Measurements from ENCODE around the gene MSANTD2.

MSANTD2 gene

GRCh38 chr11:124751741-124752470 lies 48.3 kb downstream of the MSANTD2 start, which contains the start of gene VSIG2:
VSIG2 (minus strand) TSS chr11:124752255; CDS start chr11:124752137, 118 bp downstream.
- no peak for DNase-seq

- DNase-seq, result no peak
Measured at GRCh38 chr11:124751391-124751740, 48.8 kb downstream of the MSANTD2 start.

DNA sequence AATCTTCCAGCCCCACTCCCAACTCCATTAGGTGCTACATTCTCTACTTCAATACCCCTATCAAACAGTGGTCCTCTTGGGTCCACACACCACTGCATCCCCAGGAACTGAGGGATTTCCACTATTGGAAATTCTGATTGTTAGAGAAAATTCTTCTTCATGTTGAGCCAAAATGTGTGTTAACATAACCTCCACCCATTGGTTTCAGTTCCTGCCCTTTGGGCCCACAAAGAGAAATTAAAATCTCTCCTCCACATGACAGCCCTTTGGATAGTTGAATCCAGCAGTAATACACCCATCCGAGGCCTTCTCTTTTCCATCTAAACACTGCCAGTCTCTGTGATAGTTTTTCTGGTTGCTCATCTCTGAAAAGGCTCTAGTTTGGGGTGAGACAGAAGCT lies 50.3 kb downstream of the MSANTD2 start:
- no peak for DNase-seq

- no peak for DNase-seq
Measured at GRCh38 chr11:124748481-124749343, 51.5 kb downstream of the MSANTD2 start.

DNA sequence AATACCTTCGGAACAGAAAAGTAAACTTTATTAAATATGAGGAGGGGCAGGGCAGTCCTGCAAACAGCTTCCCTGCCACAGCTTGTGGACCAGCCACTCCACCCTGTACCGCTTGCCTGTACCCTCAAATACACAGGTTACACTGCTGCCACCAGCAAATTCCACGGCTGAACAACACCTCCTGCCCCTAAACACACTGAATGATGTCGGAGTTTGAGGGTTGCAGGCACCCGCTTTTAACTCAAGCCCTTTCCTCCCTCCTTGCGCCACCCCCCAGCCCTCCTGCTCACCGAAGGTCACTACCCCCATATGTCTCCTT lies 52.1 kb downstream of the MSANTD2 start:
- no peak for DNase-seq

DNA sequence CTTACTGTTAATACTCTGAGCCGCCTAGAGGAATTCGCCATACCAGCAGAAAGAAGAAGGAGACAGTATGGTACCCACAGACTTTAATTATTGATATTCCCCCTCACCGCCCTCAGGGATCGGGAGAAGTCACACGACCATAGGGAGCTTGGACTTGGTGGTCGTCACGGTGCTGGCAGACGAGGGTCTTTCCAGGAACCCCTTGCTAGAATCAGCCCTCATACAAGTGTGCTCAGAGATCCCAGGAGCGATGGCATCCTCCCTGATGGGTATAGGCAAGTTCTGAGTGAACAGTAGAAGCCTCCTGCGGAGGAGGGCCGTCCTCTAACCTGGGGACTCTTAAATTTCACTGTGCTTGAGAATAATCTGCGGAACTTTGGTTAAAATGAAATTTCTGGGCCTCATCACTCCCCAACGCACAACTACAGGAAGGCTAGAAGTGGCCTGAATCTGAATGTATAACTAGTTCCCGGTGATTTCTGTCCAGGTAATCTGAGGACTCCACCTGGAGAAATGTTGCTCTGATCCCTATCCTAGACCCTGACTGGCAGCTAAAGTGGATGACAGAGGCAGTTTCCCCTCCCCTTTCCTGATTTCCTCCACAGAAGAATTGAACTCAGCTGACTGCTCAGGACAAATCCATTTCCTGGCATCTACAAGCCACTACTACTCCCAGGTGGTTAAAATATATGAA lies 52.7 kb downstream of the MSANTD2 start:
- no peak for DNase-seq

DNA sequence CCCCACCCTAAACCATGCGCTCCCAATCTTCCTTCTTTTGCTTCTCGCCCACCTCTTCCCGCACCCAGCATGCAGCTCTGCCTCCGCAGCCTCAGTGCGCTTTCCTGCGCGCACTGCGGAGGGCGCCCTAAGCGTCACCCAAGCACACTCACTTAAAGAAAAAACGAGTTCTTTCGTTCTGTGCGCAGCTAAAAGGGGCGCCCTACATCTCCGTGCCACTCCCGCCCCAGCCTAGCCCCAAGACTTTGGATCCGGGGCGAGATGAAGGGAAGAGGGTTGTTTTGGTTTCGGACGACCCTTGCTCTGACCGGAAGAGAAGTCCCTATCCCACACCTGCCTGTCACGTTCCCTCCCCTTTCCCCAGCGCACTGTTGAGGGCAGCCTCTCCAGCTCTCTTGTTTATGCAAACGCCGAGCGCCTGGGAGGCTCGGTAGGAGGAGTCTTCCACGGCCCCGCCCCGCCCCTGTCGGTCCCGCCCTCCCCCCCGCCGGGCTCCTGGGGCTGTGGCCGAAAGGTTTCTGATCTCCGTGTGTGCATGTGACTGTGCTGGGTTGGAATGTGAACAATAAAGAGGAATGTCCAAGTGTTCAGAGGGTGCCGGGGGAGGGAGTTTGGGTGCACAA lies 53.5 kb downstream of the MSANTD2 start:
- DNase-seq, result peak; percentile 75

DNA sequence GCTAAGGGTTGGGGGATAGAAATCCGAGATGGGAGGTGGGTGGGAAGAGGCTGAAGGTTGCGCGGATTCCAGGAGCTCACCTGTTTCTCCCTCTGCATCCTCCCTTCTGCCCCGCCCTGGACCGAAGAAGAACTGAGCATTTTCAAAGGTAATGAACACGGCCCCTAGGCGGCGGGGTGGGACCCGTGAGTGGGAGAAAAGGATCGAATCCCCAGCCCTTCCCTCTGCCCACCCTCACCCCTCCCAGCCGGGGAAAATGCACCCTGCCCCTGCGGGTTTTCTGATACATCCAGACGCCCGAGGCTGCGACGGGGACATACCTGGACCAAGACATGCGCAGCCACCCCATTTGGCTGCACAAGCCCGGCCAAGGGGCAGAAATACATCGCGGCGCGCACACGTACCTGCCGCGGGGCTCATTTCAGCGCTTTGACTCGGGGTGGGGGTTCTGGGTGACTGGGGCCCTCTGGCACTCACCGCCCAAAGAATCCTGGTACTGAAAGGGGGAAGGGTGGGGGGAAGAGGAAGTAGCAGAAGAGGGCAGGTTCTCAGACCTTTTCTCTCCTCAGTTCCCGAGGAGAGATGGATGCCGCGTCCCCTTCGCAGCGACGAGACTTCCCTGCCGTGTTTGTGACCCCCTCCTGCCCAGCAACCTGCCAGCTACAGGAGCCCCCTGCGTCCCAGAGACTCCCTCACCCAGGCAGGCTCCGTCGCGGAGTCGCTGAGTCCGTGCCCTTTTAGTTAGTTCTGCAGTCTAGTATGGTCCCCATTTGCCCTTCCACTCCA lies 54.2 kb downstream of the MSANTD2 start:
- DNase-seq, result peak; percentile 31

- DNase-seq, result no peak
Measured at GRCh38 chr11:124745270-124745834, 54.9 kb downstream of the MSANTD2 start.

DNA sequence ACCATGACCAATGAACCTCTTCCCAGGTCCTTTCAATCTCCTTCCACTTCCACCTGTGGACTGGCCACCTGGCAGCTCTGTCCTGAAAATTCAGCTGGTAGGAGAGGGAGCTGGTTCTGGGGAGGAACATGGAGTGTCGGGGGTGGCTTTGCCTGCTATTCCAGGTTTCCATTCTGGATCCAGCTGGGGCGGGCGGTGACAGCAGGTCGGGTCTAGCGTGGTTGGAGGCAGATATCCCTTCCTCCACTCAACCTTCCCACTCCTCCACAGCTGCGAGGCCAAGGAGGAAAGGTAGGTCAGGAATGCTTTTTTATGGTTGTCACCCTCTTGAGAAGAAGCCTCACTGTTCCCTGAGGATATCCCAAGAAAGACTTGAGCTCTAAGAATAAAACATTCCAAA lies 57.2 kb downstream of the MSANTD2 start:
- DNase-seq, result no peak

GRCh38 chr11:124742555-124742954 lies 57.7 kb downstream of the MSANTD2 start:
- no peak for DNase-seq

- DNase-seq, result peak; percentile 72
Measured at GRCh38 chr11:124740277-124740882, 59.8 kb downstream of the MSANTD2 start.

DNA sequence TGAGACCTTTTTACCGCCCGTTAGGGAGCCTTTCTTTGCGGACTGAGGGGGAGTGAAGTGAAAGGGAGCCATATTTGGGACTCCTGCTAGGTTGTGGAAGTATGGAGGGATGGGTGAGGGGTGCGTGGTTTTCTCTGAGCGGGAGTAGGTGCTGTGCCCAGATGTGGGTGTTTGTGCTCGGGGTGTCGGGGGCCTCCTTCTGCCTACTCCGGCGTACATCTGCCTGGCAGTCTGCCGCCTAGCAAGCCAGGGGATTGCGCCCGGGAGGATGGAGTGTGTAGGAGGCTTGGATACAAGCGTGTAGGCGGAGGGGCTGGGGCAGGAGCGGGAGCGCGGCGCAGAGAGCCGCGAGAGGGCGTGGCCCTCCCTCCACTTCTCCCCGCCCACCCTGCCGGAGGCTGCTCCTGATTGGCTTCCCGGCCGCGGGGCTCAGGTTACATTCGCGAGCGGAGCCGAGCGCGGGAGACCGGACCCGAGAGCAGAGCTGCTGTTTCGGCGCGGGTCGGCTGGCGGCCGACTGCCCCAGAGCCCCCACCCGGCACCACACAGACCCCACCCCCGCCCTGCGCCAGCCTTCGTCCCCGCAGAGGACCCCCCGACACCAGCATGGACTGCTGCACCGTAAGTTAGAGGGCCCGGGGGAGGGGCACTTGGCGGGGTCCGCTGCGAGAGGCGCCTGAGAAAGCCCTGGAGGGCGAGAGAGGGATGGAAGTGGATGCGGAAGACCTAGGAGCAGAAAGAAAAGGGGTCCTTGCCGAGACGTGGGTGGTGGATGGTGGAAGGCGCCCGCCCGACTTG lies 60.5 kb downstream of the MSANTD2 start, which contains the start of gene NRGN:
NRGN (plus strand) TSS at position 464 of the 798 bp plus-strand sequence; CDS start at position 607, 143 bp downstream.
- peak; percentile 87 for DNase-seq

DNA sequence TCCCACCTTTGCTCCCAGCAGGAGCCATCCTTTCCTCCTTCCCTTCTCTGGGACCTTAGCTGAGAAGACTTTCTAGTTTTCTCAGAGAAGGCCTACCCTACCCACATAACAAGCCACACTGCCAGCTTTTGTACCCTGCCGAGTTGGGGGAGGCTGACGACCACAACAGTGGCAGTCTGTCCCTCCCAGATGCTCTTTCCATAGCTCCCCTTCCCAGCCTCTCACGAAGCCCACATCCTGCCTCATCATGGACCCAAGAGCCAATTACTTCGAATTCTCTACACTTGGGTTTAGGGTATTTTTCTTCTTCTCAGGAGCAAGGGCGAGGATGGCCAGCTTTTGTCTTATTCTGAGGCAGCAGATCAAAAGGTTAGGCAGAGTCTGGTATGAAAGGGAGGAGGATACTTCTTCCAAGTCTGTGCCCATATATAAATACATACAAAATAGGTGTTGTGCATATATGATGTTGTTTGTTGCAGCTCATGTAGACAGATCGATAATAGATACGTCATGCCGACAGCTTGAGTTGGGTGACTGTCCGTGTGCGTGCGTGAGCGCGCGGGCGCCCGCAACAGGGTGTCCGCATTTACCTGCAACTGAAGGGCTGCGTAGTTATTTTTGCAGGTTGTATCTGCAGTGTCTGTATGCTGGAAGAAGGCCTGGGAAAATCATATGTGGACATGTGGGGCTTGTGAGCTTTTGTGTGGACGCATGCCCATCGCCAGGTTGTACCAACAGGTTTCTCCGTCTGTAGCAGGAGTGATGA lies 61.3 kb downstream of the MSANTD2 start:
- DNase-seq, result no peak

GRCh38 chr11:124737638-124738305 lies 62.4 kb downstream of the MSANTD2 start:
- DNase-seq, result no peak

DNA sequence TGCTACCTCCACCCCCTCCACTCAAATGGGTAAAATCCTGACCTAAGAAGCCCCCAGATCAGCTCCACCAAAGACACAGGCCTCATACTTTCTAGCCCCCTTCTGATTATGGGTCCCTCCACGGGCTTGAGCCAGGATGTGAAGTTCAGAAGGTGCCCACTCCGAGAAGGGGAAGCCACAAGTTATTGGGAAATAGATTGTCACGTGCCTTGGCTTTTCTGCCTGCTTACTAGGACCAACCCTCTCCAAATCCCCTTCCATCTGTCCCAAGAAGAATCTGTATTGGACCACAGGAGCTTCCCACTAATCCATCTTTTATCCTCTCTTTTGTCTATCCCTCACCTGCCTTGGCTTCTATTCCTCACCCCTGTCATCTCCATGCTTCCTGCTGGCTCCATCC lies 63.5 kb downstream of the MSANTD2 start:
- no peak for DNase-seq

- no peak for DNase-seq
Measured at GRCh38 chr11:124732230-124732629, 68.0 kb downstream of the MSANTD2 start.

DNA sequence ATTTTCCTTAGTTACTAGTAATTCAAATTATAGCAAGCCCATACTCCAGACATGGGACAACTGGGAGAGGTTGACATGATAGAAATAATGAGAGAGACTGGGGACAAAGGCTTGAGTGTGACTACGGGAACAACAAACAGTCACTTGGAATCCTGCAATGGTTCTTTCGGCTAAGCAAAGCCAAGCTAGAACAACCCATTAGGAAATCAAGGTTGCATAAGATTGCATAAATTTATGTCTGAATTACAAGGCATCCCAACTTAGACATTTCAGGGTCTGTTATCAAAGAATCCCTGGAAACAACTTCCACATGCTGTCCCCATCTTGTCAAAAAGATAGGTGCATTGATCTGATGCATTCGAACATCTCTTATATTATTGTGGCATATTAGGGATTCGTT lies 70.6 kb downstream of the MSANTD2 start:
- DNase-seq, result no peak

- DNase-seq, result no peak
Measured at GRCh38 chr11:124728134-124728533, 72.1 kb downstream of the MSANTD2 start.
